ENCODE data around the gene CHEK2.
"Not testable (repeated sequence)": the region's sequence is repeated elsewhere in the genome, so short reads cannot be mapped to it uniquely, and the experiment has no call there.

The CHEK2 gene

GRCh38 chr22:28682966-28683365 is 58.7 kb downstream of the CHEK2 start:
- DNase-seq: not testable (repeated sequence)

GRCh38 chr22:28680813-28681490 is 60.7 kb downstream of the CHEK2 start:
- not testable (repeated sequence) for DNase-seq

GRCh38 chr22:28679611-28680287 is 61.9 kb downstream of the CHEK2 start, which contains the start of gene TTC28:
Gene TTC28 (minus strand): TSS chr22:28679840. CDS start chr22:28679723, 117 bp downstream.
- peak; percentile 88 for DNase-seq

- DNase-seq: peak; percentile 75
Measured at GRCh38 chr22:28678778-28679610, 62.6 kb downstream of the CHEK2 start.

GRCh38 chr22:28678170-28678569 is 63.5 kb downstream of the CHEK2 start:
- DNase-seq: not testable (repeated sequence)

- DNase-seq: no peak
Measured at GRCh38 chr22:28674121-28674563, 67.5 kb downstream of the CHEK2 start.

- no peak for DNase-seq
Measured at GRCh38 chr22:28670756-28671155, 70.9 kb downstream of the CHEK2 start.

- DNase-seq: no peak
Measured at GRCh38 chr22:28670161-28670560, 71.5 kb downstream of the CHEK2 start.

GRCh38 chr22:28669387-28669786 is 72.2 kb downstream of the CHEK2 start:
- no peak for DNase-seq

- DNase-seq: not testable (repeated sequence)
Measured at GRCh38 chr22:28663569-28663942, 78.1 kb downstream of the CHEK2 start.

GRCh38 chr22:28658448-28658847 is 83.2 kb downstream of the CHEK2 start:
- no peak for DNase-seq

- DNase-seq: no peak
Measured at GRCh38 chr22:28656181-28656580, 85.4 kb downstream of the CHEK2 start.

GRCh38 chr22:28650463-28650862 is 91.2 kb downstream of the CHEK2 start:
- DNase-seq: no peak

GRCh38 chr22:28648792-28649191 is 92.8 kb downstream of the CHEK2 start:
- DNase-seq: no peak

GRCh38 chr22:28647216-28647615 is 94.4 kb downstream of the CHEK2 start:
- no peak for DNase-seq

- no peak for DNase-seq
Measured at GRCh38 chr22:28639321-28639720, 102.3 kb downstream of the CHEK2 start.
